CD4-positive, alpha-beta T cell treated with Interleukin-21 for 1 hour (primary cell): Measurements from ENCODE around the gene ANKRD6.

Experiments
- DNase-seq: peaks from one replicate; pipeline ENCODE4 v3.0.0-alpha.2; 2020

The ANKRD6 gene

DNA sequence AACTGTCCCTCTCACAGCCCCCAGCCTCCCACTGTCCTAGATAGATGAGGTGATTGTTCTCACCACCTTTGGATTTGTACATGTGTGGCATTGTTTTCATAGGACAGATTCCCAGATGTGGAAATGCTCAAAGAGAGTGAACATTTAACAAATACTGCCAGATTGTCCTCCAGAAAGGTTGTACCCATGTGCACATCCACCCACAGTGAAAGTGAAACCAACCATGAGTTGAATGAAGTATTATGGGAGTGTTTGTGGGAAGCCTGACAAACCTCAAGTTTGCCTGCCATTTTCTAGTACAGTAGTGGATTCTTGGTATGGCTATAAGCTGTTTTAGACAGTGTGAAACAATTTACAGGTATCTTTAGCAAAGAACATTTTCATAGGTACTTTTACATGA lies 42.7 kb downstream of the ANKRD6 start:
- peak; percentile 37 for DNase-seq

DNA sequence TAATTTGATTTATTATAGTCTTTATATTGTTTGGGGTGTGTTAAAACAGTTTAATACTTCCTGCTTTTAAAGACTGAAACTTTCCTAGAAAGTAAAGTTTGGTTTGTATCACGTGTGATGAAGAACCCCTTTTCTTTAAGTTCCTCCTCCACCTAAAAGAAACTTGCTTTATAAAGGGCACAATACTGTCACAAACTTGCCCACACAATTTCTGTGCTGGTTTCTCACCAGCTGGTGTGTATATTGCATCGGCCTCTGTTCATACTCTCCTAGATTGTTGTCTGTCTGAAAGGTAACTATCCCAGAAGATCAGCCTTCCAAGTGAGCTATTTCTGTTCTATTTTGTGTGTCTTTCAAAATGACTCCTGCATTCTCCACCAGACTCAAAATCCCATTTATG lies 46.9 kb downstream of the ANKRD6 start:
- no peak for DNase-seq

DNA sequence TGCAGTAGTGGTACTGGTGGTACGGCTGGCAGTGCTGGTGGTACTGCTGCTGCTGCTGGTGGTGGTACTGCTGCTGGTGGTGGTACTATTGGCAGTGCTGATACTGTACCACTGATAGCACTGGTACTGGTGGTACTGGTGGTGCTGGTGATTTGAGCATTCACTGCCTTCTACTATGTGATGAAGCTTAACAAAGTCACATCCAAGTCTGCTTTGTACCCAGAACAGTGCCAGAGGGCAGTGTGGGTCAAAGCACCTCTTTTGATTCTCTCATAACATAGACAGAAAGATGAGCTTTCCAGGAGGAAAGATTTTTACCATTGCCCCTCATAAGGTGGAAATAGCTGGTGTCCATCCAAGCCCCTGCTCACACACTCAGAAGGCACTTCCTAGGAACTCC lies 48.7 kb downstream of the ANKRD6 start:
- no peak for DNase-seq

DNA sequence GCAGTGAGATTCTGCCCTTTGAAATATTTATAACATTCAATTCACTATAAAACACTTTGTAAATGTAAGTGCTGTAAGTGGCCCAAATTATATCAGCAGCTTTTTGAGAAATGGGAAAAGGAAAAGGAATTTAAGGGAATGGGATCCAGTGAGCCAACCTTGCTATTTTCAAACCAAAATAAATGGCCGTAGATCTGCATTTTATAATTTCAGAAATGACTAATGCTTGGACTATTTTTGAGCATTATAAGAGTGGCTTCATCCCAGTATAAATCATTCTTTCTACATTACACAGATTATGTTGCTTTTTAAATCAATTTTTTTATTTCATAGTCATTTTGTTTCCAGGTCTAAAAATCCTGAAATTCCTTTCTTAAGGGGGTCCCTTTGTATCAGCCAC lies 49.2 kb downstream of the ANKRD6 start:
- DNase-seq: no peak

DNA sequence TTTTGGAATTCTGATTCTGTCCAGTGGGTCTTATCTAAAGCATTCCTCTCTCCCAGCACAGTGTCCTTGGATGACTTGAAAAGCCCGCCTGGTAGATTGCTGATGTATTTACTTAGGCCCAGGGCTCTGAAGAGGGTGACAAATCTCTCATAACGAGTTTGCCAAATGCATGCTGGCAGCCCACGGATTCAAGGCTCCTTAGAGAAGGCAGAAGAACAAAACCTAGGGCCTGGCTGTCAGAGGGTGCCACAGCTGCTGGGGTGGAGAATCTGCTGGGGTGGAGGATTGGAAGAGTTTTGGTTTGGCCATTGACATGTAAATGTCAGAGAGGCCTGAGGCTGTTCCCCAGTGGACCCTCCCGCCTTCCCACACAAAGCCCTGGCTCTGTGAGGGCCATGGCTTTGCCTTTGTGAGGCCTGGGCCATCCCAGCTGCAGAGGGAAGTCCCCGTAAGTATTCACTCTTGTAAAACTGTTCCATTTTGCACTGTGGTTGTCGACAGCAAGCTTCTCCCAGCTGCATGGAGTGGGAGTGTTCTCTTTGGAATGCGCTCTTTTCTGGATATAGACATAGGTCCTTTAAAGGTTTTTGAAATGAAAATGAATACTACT lies 50.3 kb downstream of the ANKRD6 start:
- DNase-seq: no peak

DNA sequence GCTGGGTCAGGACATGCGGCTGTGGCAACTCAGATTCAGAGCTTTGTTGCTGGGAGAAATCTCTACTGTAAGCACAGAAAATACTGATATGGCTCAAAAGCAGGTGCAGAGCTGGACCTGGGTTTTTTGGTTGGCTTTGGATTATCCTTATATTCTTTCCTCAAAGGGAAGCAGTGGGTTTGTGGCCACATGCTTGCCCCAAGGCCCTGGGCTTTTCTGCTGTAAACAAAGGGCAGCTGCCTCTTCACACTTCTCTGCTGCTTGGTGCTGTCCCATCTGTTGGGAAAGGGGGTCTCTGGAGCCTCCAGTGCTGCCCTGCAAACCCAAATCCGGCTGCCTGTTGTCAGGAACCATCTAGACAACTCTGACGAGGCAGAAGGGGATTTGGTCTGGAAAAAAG lies 52.4 kb downstream of the ANKRD6 start:
- DNase-seq: no peak

DNA sequence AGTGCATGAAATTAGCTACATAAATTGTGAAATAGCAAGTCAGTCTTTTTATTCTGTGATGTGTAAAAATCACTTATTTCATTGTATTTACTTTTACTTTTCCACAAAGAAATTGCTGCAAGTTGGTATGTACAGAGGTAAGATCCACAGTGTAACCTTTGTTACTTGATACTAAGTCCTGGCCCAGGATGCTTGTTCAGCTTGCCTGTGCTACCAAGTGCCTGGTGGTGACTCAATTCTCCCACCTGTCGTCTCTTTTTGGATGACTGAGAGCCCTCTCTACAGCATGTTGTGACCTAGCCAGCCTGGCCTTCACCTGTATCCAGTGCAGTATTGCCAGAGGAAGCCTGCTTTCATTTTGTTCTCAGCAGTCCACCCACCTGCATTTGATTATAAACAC lies 54.9 kb downstream of the ANKRD6 start:
- DNase-seq: no peak

DNA sequence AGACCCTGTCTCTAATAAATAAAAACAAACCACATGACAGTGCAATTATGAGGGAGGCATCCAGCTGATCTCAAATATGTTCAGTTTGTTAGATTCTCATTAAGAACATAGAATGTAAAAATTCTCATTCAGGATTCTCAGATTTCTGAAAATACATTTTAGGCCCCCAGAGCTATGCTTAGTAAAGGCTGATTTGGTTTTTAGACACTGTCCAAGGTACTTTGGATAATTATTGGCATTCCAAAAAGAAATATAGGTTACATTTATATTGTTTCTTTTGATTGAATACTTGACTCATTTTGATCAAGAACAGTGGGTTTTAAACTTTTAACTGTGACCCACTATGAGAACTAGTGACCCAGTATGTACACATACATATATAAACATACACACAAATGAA lies 55.5 kb downstream of the ANKRD6 start:
- DNase-seq: no peak

DNA sequence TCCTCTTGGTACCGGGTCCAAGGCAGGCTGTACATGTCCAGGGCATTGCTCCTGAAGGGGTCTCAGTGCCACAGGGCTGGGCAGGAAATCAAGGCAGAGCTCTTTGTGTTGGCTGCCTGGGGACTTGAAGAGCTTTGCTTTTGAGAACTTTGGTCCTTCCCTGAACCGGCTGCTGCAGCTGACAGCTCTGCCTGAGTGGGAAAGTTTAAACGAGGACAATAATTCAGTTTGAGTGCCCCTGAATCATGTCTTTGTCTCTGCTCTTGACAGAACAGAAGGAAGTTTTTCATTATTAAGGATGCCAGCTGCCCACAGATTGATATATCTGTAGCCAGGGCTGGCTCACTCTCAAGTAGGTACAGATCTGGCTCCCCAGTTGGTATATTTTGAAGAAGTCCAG lies 56.1 kb downstream of the ANKRD6 start:
- no peak for DNase-seq

DNA sequence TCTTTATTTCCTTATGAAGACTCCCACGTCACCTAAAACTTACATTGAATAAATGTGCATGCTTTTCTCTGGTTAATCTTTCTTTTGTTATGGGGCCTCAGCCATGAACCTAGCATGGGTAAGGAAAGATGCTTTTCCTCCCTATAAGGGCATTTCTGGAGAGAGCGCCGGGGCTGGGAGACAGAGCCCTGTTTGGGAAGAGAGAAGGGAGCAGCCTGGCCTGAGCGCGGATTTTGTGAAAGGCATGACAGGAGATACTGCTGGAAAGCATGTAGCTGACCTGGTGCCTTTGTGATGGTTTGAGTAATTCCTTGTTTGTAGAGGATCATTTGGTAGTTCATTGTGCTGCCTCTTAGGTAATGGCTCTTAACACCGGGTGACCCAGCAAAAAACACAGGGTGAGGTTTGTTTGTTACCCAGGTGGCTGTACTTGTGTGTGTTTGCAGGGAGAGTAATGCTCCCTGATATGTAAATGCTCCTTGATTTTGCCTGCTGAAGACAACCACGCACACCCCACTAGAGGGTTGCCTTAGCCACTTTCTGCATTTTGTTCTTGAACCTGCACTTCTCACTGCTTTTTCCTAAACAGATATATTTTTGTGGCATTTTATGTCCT lies 59.2 kb downstream of the ANKRD6 start:
- DNase-seq: no peak

DNA sequence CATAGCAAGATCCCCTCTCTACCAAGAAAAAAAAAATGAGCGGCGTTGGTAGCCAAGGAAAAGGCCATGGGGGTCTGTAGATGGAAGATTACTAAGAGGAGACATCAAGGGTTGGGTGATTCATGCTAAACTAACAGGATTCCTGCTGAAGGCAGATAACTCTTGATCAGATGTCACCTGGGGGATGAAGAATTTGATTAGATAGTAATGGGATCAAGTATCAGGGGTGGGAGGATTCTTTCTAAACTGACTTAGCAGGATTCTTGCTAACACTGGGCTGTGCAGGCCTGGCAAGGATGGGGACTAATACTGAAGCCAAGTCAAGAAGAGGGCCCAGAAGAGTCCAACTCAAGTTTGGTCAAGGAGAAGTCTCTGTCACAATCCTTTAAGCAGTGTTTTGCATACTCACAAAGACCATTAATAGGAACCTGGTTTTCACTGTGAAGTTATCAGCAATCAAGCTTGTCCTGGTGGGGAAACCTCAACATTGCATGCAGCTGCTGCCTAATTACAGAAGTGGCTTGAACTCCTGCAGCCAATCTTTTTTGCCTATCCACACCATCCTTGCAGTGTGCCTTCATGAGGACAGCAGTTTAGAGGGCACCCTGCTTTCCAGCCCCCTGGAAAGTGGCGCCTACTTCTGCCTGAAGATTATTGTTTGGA lies 61.3 kb downstream of the ANKRD6 start:
- DNase-seq: no peak

DNA sequence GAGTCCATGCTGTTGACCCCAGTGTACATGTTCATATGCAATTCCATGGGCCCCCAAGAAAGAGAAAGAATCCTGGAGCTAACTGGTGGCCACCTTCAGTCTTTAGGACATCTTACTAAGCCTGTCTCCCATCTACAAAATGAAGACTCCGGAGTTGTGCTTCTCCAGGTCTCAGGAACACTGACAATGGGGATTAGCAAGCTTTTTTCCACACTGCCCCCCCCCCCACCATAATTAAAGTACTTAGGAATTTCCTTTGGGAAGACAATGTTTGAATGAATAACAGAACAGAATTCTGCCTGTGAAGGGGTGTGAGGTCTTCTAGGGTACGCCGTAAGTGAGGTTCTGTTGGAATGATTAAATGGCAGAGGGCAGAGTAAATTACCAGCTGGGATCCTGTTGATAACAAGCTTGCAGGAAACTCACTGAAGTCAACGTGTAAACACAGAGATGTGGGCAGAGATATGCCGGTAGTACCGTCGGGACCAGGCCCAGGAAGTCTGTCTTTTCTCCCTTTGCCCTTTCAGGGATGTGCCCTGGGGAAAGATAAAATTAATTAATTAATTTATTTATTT lies 63.1 kb downstream of the ANKRD6 start:
- no peak for DNase-seq

DNA sequence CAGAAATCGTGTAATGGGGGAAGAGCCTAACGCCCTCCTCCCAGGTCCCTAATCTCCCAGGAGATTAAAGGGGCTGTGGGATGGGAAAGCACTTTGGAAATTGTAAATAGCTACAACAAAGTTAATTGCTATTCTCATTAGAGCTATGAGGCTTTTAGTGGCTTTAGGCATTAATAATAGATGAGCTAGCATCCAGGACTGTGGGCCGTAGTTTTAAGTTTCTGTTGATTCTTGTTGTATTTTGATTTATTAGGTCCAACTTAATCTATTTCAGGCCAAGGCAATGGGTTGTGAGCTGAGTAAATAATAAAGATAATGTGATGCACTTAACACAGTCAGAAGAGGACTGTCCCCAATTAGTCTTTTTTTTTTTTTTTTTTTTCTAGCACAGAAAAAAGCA lies 67.7 kb downstream of the ANKRD6 start:
- no peak for DNase-seq

DNA sequence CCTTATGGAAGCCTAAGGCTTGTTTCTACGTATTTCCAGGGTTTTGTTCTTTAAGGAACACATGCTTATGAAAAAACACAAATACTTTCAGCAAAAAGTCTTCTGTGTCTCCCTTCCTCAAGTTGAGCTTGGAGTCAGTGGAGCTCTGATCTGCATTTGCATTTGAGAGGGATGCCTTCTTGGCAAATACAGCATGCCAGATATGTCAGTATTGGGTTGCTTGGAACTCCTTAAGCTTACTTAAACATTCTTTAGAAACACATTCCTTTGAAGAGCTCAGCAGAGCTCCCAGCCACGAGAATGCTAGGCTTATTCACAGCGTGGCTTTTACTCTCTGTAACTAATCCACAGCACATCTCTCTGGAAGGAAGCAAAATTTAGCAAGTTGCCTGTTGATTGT lies 68.3 kb downstream of the ANKRD6 start:
- no peak for DNase-seq

DNA sequence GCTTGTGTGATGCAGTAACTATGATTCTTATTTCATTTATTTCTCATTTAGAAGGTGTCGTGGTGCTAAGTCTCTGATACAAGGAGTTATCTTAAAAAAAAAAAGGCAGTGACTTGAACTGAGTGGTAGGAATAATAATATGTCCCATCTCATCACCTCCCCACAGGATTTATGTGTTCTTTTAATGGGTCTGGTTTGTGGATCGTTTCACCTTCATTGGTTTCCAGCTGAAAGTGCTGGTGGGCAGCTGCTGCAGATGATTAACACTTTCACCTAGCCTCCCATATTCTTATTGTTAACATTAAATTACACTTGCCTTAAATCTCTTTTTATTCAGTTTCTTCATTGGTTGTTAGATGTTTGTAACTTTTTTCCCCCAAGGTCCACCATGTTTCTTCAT lies 68.8 kb downstream of the ANKRD6 start:
- DNase-seq: no peak

DNA sequence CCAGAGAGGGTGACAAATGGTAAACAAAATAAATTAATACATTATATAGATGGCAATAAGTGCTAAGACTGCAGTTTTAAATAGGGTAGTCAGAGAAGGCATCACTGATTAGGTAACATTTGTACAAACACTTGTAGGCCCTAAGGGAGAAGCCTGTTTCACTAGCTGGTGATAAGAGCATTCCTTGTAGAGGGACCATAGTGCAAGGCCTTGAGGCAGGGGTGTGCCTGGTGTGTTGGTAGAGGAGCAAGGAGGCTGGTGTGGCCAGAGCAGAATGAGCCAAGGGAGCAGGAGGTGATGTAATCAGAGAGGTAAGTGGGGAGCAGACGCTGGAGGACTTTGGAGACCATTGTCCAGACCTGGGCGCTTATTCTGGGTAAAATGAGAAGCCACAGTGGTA lies 70.7 kb downstream of the ANKRD6 start:
- DNase-seq: no peak

DNA sequence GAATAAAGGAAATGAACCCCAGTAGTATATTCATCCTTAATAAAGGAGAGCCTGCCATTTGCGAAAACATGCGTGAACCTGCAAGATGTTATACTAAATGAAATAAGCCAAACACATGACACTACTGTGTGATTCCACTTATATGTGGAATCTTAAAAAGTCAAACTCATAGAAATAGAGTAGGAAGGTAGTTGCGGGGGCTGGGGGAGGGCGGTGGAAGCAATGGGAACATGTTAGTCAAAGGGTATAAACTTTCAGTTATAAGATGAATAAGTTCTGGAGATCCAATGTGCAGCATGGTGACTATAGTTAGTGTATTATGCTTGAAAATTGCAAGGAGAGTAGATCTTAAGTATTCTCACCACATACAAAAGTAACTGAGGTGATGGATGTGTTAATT lies 72.9 kb downstream of the ANKRD6 start:
- no peak for DNase-seq

DNA sequence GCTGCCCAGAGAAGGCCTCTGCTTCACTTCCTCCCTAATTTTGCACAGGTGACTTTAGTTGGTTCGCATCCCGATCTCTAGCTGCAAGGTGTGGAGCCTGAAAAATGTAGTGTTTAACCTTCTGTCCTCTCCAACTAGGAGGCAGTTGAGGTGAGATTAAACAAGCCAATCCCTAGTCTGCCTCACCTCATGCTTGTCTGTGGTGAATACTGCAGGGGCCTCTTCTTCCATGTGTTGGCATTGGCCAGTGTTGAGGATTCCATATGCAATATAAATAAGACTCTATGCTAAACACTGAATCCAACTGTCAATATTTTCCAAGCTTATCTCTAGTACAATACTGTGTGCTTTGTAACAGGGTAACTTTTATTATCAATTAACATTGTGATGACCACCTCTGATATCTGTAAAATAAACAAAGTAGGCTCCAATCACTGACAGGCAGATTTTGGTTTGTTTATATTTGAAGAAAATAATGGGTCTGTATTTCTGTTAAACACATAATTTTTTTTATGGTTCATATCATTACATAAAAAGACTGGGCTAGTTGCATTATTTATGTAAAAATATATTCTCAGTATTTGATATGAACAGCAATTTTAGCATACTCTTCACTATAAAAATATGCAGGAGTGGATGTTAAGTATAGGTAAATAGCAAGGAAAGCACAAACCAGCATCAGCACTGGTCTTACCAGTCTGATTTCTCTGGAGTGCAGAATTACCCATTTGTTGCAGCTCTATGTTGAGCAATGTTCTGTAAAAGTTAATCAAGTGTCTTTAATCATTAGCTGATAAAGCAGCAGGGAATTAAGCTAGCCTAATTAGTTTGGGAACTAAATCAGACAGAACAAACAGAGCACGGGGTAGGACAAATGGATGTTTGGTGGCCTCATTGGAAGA lies 74.0 kb downstream of the ANKRD6 start:
- DNase-seq: no peak

DNA sequence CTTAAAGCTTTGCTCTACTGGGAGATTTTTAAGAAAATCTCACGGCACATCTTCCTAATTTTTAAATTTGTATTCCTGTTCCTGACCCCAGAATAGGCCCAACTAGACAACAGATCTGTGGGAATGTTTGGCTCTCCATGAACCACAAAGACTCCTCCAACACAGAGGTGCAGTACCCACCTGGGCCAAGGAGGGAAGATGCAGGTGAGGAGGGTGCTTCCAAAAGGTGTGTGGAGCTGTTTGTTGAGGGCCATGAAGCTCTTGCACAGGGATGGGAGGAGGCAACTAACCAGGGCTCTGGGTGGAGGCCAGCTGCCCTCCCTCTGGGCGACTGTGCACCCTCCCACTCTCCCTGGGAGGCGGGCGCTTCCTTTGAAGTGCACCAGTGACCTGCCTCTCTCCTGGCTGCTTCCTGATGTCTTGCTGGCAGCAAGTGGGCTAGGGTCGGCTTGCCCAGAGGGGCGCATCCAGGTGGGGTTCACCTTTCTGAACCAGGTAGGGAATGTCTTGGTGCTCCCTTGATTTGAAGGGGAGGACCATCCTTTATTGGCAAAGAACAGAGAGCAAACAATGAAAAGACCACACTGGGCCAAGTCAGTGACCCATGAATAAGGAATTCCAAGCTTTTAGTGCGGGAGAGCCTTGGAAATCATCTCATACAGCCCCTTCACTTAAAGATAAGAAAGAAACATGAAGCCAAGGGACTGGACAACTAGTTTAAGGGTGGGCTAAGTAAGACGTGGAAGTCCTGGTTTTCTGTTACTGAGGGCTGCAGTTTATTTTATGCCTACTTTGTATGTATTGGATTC lies 76.0 kb downstream of the ANKRD6 start:
- no peak for DNase-seq

DNA sequence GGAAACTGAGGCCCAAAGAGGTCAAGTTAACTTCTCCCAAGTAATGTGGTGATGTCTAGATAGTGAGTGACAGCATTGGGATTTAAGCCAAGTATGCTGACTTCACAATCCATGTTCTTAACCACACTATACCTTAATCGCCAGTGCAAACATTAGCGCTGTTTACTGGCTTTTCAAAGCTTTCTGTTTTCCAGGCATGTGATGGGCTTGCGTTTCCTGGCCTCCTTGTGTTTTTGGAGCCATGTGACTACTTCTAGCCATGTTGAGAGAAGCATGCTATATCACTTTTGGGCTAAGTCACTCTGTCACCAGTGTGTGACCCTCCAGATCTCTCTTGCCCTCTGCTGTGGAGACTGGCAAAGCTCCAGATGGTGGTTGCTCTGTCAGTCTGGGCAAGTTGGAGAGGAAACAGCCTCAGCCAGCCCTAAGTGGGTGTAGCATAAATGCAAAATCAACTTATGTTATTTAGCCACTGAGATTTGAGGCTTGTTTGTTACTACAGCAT lies 76.9 kb downstream of the ANKRD6 start:
- no peak for DNase-seq

DNA sequence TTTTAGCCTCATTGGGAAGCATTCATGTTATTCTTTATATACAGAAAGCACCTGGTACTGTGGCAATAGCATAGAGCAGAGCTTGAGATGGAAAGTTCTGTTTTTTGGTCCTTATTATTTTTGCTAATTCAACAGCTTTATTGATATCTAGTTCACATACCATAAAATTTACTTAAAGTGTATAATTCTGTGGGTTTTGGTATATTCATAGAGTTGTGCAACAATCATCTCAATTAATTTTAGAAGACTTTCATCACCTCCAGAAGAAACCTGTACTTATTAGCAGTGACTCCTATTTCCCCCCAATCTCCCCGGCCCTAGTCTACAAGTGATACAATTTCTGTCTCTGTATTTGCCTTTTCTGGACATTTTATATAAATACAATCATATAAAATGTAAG lies 77.4 kb downstream of the ANKRD6 start:
- no peak for DNase-seq

DNA sequence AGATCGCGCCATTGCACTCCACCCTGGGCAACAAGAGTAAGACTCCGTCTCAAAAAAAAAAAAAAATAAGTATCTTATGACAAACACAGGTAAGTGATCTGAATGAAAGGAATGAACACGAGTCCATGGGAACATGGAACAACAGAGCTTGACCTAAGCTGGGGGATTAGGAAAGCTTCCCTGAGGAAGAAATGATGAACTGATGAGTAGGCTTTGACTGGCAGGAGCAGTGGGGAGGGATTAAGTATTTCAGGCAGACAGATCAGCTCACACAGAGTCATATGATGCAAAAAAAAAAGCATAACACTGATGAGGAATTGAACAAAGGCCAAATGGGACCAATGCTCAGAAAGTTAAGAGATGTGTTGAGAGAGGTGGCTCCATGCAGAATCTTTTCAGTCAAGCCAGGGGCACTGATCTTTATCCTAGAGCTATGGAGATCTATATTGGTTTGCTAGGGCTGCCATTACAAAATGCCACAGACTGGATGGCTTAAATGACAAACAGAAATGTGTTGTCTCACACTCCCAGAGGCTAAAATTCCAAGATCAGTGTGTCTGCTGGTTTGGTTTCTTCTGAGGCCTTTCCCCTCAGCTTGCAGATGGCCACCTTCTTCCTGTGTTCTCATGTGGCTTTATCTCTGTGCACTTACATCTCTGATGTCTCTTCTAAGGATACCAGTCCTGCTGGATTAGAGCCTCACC lies 85.6 kb downstream of the ANKRD6 start:
- no peak for DNase-seq
